ENCODE results near the gene ZEB2. TPM values are rescaled to one million over a fixed set of nuclear protein-coding genes. Genes with fewer than 3 reads are reported as not detected.

The ZEB2 gene
- total and polyA plus RNA-seq, 7 donors: 8.1 to 70.6 (median 51.0) TPM

GRCh38 chr2:144346229-144346628 is 173.7 kb downstream of the ZEB2 start:
- Histone ChIP-seq H3K27ac (no peak overlapping the region), H3K9me3 (no peaks in the 10 kb centered on the region), H3K27me3 (no peaks in the 10 kb centered on the region), H3K4me3 (no peak overlapping the region), H3K36me3 (no peaks in the 10 kb centered on the region), H3K4me1 (no peaks in the 10 kb centered on the region)
- no peak for DNase-seq
- TF ChIP-seq POLR2A (IDR thresholded peaks at IDR 0.05) (no peak), POLR2AphosphoS5 (IDR thresholded peaks at IDR 0.05) (no peak), EP300 (IDR thresholded peaks at IDR 0.05) (no peak), CTCF (IDR thresholded peaks at IDR 0.05) (no peak)
- intact Hi-C loops (cut with DNase I): no loop called here
- 96 to 97% methylated on average over 4 of the region's 4 CpGs for WGBS, 2 donors

DNA sequence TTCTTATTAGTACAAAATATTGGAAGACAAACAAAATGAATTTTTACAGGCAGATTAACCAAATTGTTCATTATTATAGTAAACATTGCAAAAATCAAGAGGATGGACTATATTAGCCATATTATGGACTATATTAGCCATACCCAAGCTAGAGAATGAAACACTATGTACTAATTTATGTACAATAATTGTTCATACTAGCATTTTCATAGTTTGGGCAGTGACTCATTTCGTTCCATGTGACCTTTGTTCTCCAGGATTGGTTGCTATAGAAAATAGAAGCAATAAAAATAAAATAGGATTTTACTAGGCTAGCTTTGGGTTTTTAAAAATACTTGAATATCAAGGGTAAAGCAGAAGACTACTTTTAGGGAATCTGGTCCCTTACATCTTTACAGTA is 176.8 kb downstream of the ZEB2 start:
- TF ChIP-seq CTCF (IDR thresholded peaks at IDR 0.05) (no peak), EP300 (IDR thresholded peaks at IDR 0.05) (no peak), POLR2AphosphoS5 (IDR thresholded peaks at IDR 0.05) (no peak), POLR2A (IDR thresholded peaks at IDR 0.05) (no peak)
- H3K4me3 ChIP-seq: no peak overlapping the region
- H3K9me3 ChIP-seq: no peaks in the 10 kb centered on the region
- no peaks in the 10 kb centered on the region for H3K27me3 ChIP-seq
- DNase-seq: no peak
- H3K4me1 ChIP-seq: no peaks in the 10 kb centered on the region
- 8 to 64% methylated on average over 1 of the region's 1 CpG for WGBS, 2 donors
- intact Hi-C loops (cut with DNase I): no loop called here
- H3K36me3 ChIP-seq: no peaks in the 10 kb centered on the region
- H3K27ac ChIP-seq: no peak overlapping the region

GRCh38 chr2:144341538-144341937 is 178.4 kb downstream of the ZEB2 start:
- H3K36me3 ChIP-seq: no peaks in the 10 kb centered on the region
- no peaks in the 10 kb centered on the region for H3K27me3 ChIP-seq
- TF ChIP-seq POLR2A (IDR thresholded peaks at IDR 0.05): no peak
- TF ChIP-seq EP300 (IDR thresholded peaks at IDR 0.05): no peak
- TF ChIP-seq POLR2AphosphoS5 (IDR thresholded peaks at IDR 0.05): no peak
- TF ChIP-seq CTCF (IDR thresholded peaks at IDR 0.05): no peak
- no peaks in the 10 kb centered on the region for H3K4me1 ChIP-seq
- WGBS, 2 donors: 82 to 87% methylated on average over 1 of the region's 1 CpG
- no peak for DNase-seq
- no peak overlapping the region for H3K27ac ChIP-seq
- H3K4me3 ChIP-seq: no peak overlapping the region
- intact Hi-C loops (cut with DNase I): no loop called here
- H3K9me3 ChIP-seq: no peaks in the 10 kb centered on the region

- WGBS, 2 donors: 93 to 95% methylated on average over 2 of the region's 2 CpGs
- TF ChIP-seq POLR2AphosphoS5 (IDR thresholded peaks at IDR 0.05): no peak
- no peak for TF ChIP-seq CTCF (IDR thresholded peaks at IDR 0.05)
- TF ChIP-seq POLR2A (IDR thresholded peaks at IDR 0.05): no peak
- no peak for TF ChIP-seq EP300 (IDR thresholded peaks at IDR 0.05)
- no peak overlapping the region for H3K4me3 ChIP-seq
- H3K27me3 ChIP-seq: no peaks in the 10 kb centered on the region
- no peaks in the 10 kb centered on the region for H3K4me1 ChIP-seq
- intact Hi-C loops (cut with DNase I): no loop called here
- no peaks in the 10 kb centered on the region for H3K36me3 ChIP-seq
- no peaks in the 10 kb centered on the region for H3K9me3 ChIP-seq
- no peak overlapping the region for H3K27ac ChIP-seq
- DNase-seq: no peak
Observed at GRCh38 chr2:144339048-144339447, 180.9 kb downstream of the ZEB2 start.

DNA sequence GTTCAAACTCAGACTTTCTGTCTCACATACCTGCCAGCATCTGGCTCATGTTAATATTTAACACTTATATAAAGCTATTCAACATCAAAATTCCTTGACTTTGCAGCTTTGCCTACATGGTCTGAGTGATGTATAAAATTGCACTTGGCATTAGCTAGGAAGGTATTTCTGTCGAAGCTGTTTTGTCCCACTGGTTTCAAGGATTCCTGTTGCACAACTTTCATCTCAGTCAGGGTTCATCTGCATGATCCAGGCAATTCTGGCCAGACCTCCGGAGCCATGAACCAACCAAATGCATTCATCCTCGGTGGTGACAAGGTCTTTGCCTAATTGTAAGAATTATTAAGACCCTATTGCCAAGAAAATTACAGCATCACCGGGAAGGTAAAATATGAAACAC is 185.4 kb downstream of the ZEB2 start:
- intact Hi-C loops (cut with DNase I): loop anchor here (5.0 kb wide), 1 partner anchor 183 kb away; no protein-coding TSS in a partner anchor
- WGBS, 2 donors: 50 to 80% methylated on average over 4 of the region's 4 CpGs
- Histone ChIP-seq H3K36me3 (no peaks in the 10 kb centered on the region), H3K27ac (no peak overlapping the region), H3K27me3 (no peaks in the 10 kb centered on the region), H3K9me3 (no peaks in the 10 kb centered on the region), H3K4me1 (peaks cover 0 to 14% (median 12%) of the 10 kb centered on the region in 4 donors), H3K4me3 (no peak overlapping the region)
- no peak for DNase-seq
- TF ChIP-seq CTCF (IDR thresholded peaks at IDR 0.05) (no peak), EP300 (IDR thresholded peaks at IDR 0.05) (no peak), POLR2A (IDR thresholded peaks at IDR 0.05) (no peak)

All from sigmoid colon (tissue), 7 donors.